Retinal pigment epithelial cell (primary cell): Measurements from ENCODE around the gene TMEM86B.
A peak's percentile ranks its signal among the peaks of the same experiment; 100 is the strongest.

ENCODE experiments used
- DNase-seq: peaks from one replicate; pipeline ENCODE4 v3.0.0-alpha.2; 2010; ENCODE audit warnings: low read depth
- H3K4me3 ChIP-seq: 2 replicates; pipeline ENCODE4 v1.5.1; 2011; ENCODE audit warnings: mild to moderate bottlenecking, low read length, control low read depth, moderate library complexity
- TF ChIP-seq, protein P1 (sequence below): conservative IDR thresholded peaks from 2 replicates; pipeline ENCODE4 v1.5.1; 2011; ENCODE audit warnings: low read depth, low read length, control low read depth, inconsistent platforms

TMEM86B gene

DNA sequence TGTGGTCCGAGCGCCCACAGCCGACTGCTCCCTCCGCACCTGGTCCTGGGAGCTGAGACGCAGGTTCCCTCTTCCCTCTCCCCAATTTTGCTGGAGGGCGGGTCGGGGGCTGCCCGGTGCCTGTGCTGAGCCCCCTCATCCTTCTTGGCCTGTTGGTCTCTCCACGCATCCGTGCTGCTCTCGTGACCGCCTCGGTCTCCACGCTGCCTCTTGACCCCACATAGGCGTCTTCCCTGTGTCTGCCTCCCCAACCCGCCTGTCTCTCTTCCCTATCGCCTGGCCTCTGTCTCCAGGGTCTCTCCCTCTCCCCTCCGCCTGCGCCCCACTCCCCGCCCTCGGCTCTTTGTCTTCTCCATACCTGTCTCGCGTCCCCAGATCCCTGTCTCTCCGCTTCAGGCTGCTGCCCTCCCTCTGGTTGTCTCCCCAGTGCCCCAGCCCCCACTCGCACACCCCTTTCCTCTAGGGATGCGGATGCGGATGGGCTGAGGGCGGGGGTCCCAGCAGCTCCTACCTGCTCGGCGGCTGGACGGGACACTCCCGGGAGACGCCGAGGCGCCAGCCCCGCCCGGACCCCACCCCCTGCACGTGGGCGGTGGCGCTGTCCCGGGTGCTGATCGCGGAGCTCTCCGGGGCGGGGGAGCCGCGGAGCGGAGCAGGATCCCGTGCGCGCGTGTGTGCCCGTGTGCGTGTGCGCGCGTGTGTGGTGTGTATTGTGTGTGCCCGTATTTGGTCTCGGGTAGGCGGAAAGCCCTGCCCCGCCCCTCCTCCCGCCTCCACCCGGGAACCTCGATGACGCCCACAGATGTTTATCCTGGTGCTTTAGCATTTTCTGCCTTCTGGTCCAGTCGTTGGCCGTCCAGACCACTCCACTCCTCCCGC lies 48.7 kb downstream of the TMEM86B start, which contains the start of gene SYT5:
Gene SYT5 (minus strand): TSS at position 684 of the 879 bp plus-strand sequence. CDS start 1,248 bp downstream, outside the sequence.
- TF ChIP-seq, protein P1, sequence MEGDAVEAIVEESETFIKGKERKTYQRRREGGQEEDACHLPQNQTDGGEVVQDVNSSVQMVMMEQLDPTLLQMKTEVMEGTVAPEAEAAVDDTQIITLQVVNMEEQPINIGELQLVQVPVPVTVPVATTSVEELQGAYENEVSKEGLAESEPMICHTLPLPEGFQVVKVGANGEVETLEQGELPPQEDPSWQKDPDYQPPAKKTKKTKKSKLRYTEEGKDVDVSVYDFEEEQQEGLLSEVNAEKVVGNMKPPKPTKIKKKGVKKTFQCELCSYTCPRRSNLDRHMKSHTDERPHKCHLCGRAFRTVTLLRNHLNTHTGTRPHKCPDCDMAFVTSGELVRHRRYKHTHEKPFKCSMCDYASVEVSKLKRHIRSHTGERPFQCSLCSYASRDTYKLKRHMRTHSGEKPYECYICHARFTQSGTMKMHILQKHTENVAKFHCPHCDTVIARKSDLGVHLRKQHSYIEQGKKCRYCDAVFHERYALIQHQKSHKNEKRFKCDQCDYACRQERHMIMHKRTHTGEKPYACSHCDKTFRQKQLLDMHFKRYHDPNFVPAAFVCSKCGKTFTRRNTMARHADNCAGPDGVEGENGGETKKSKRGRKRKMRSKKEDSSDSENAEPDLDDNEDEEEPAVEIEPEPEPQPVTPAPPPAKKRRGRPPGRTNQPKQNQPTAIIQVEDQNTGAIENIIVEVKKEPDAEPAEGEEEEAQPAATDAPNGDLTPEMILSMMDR: no peak
- no peak for DNase-seq
- peak within 1 kb of the TSS; percentile 52 for H3K4me3 ChIP-seq

DNA sequence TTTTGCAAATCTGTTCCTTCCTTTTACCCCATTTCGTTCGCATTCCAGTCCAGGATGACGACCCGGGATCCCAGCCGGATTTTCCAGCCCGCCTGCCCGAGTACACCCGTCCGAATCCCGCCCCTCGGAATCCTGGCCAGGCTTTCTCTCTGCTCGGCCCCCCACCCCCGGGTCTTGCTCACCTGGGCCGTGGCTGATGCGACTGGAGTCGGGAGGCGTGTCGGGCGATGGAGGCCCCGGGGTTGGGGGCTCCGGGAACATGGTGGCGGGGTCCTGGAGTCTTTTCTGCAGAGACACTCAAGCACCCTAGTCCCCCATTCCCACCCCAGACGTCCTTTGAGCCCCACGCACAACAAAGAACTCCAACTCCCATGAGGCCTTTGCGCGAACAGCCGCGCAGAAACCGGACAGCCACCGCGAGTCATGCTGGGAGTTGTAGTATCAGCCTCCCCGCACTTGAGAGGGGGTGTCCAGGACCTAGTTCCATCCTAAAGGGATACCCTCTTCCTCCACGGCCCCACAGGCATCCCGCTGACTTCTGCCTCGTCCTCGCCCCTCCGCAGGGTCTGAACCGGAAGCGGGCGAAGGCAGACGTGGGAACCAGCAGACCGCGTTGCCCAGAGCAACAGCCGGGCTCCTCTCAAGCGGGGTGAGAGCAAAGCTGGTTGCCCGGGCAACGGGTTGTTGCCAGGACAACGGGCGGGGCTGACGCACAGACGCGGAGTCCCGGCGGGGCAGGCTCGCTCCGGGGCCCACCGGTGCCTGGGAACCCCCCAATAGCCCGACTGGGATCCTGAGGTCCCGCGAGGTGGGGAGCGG lies 49.6 kb downstream of the TMEM86B start:
- H3K4me3 ChIP-seq: peak overlapping the region; percentile 52
- TF ChIP-seq, protein P1: no peak
- no peak for DNase-seq
